ENCODE measurements around the gene PDE10A.
A peak's percentile ranks its signal among the peaks of the same experiment; 100 is the strongest.

Gene PDE10A

GRCh38 chr6:165586706-165587105 lies 76.3 kb downstream of the PDE10A start:
- FAIRE-seq: no peak
- TF ChIP-seq POLR2A (IDR thresholded peaks at IDR 0.05; ENCODE audit: low read depth, low read length): no peak
- DNase-seq (ENCODE audit: insufficient read length, low spot score): no peak

GRCh38 chr6:165585060-165585459 lies 78.0 kb downstream of the PDE10A start:
- DNase-seq (ENCODE audit: insufficient read length, low spot score) (no peak), FAIRE-seq (no peak)
- no peak for TF ChIP-seq POLR2A (IDR thresholded peaks at IDR 0.05; ENCODE audit: low read depth, low read length)

GRCh38 chr6:165584541-165584940 lies 78.5 kb downstream of the PDE10A start:
- no peak for TF ChIP-seq POLR2A (IDR thresholded peaks at IDR 0.05; ENCODE audit: low read depth, low read length)
- no peak for FAIRE-seq

GRCh38 chr6:165581678-165582077 lies 81.4 kb downstream of the PDE10A start:
- DNase-seq (ENCODE audit: insufficient read length, low spot score): no peak
- TF ChIP-seq POLR2A (IDR thresholded peaks at IDR 0.05; ENCODE audit: low read depth, low read length): no peak
- FAIRE-seq: no peak

More at GRCh38 chr6:165584541-165584940, 78.5 kb downstream of the PDE10A start:
- no peak for DNase-seq (ENCODE audit: insufficient read length, low spot score)

GRCh38 chr6:165580136-165580535 lies 82.9 kb downstream of the PDE10A start:
- TF ChIP-seq POLR2A (IDR thresholded peaks at IDR 0.05; ENCODE audit: low read depth, low read length): no peak
- DNase-seq (ENCODE audit: insufficient read length, low spot score) (no peak), FAIRE-seq (no peak)

GRCh38 chr6:165579151-165579550 lies 83.9 kb downstream of the PDE10A start:
- FAIRE-seq (no peak), DNase-seq (ENCODE audit: insufficient read length, low spot score) (no peak)
- TF ChIP-seq POLR2A (IDR thresholded peaks at IDR 0.05; ENCODE audit: low read depth, low read length): no peak

GRCh38 chr6:165577556-165577955 lies 85.5 kb downstream of the PDE10A start:
- FAIRE-seq (no peak), DNase-seq (ENCODE audit: insufficient read length, low spot score) (no peak)
- TF ChIP-seq POLR2A (IDR thresholded peaks at IDR 0.05; ENCODE audit: low read depth, low read length): no peak

- FAIRE-seq (peak; percentile 81), DNase-seq (ENCODE audit: insufficient read length, low spot score) (no peak)
- no peak for TF ChIP-seq POLR2A (IDR thresholded peaks at IDR 0.05; ENCODE audit: low read depth, low read length)
These were observed 87.9 kb downstream of the PDE10A start for GRCh38 chr6:165575158-165575549.

GRCh38 chr6:165574220-165575157 lies 88.6 kb downstream of the PDE10A start:
- FAIRE-seq (peak; percentile 52), DNase-seq (ENCODE audit: insufficient read length, low spot score) (no peak)
- TF ChIP-seq POLR2A (IDR thresholded peaks at IDR 0.05; ENCODE audit: low read depth, low read length): no peak

- no peak for DNase-seq (ENCODE audit: insufficient read length, low spot score)
- no peak for TF ChIP-seq POLR2A (IDR thresholded peaks at IDR 0.05; ENCODE audit: low read depth, low read length)
- FAIRE-seq: peak; percentile 85
These were observed 89.4 kb downstream of the PDE10A start for GRCh38 chr6:165573671-165574070.

GRCh38 chr6:165571721-165572132 lies 91.3 kb downstream of the PDE10A start:
- no peak for TF ChIP-seq POLR2A (IDR thresholded peaks at IDR 0.05; ENCODE audit: low read depth, low read length)
- FAIRE-seq: peak; percentile 48
- DNase-seq (ENCODE audit: insufficient read length, low spot score): no peak

GRCh38 chr6:165571068-165571682 lies 91.9 kb downstream of the PDE10A start:
- FAIRE-seq (peak; percentile 79), DNase-seq (ENCODE audit: insufficient read length, low spot score) (no peak)
- TF ChIP-seq POLR2A (IDR thresholded peaks at IDR 0.05; ENCODE audit: low read depth, low read length): no peak

GRCh38 chr6:165568326-165568725 lies 94.7 kb downstream of the PDE10A start:
- FAIRE-seq (no peak), DNase-seq (ENCODE audit: insufficient read length, low spot score) (no peak)
- no peak for TF ChIP-seq POLR2A (IDR thresholded peaks at IDR 0.05; ENCODE audit: low read depth, low read length)

GRCh38 chr6:165566088-165566828 lies 96.8 kb downstream of the PDE10A start:
- no peak for FAIRE-seq
- TF ChIP-seq POLR2A (IDR thresholded peaks at IDR 0.05; ENCODE audit: low read depth, low read length): no peak

More at GRCh38 chr6:165566088-165566828, 96.8 kb downstream of the PDE10A start:
- DNase-seq (ENCODE audit: insufficient read length, low spot score): no peak
